AG04450 (cell line): ENCODE results near the gene CITED1. TPM values are rescaled to one million over a fixed set of nuclear protein-coding genes. Genes with fewer than 3 reads are reported as not detected.

Experiments
- CTCF ChIA-PET: fragments of 300-600, 350-600 bp; formaldehyde crosslinking; extraction: SDS; loops from one replicate; lab custom pipeline; 2022; ENCODE audit warnings: antibody characterized with exemption, inconsistent platforms; lab: Charles Lee
- POLR2A ChIA-PET: fragments of 350-600 bp; formaldehyde crosslinking; extraction: SDS; loops from one replicate; lab custom pipeline; 2021; ENCODE audit warnings: antibody characterized with exemption, inconsistent platforms; lab: Yijun Ruan, JAX
- DNase-seq: peaks from one replicate; pipeline ENCODE4 v3.0.0-alpha.2; 2011; ENCODE audit warnings: low read depth, low spot score
- H3K27ac ChIP-seq: one replicate; pipeline ENCODE4 v1.5.1; 2012; ENCODE audit warnings: low read depth, low read length, control low read depth
- H3K27me3 ChIP-seq: one replicate; pipeline ENCODE4 v1.6.0; 2012; ENCODE audit warnings: low read length; ENCODE audit not compliant: control insufficient read depth, insufficient read depth
- H3K4me3 ChIP-seq: 2 replicates; pipeline ENCODE4 v1.5.1; 2011; ENCODE audit warnings: mild to moderate bottlenecking, low read depth, low read length, control low read depth
- H3K9me3 ChIP-seq: 2 replicates; pipeline ENCODE4 v1.5.1; 2012; ENCODE audit warnings: low read length; ENCODE audit not compliant: control insufficient read depth, insufficient read depth
- polyA plus RNA-seq: library from polyadenylated mRNA; depleted of rRNA; stranded (reverse); fragments of >200 nt; gene quantifications from 2 replicates; pipeline ENCODE4 v1.2.3, GENCODE V29; 2011
- TF ChIP-seq, protein P1 (sequence below): IDR thresholded peaks from 2 replicates; pipeline ENCODE4 v1.5.1; 2011; ENCODE audit warnings: low read depth, low read length, control low read depth, inconsistent platforms

Gene CITED1
- polyA plus RNA-seq, 1 experiment = 0.12 TPM

DNA sequence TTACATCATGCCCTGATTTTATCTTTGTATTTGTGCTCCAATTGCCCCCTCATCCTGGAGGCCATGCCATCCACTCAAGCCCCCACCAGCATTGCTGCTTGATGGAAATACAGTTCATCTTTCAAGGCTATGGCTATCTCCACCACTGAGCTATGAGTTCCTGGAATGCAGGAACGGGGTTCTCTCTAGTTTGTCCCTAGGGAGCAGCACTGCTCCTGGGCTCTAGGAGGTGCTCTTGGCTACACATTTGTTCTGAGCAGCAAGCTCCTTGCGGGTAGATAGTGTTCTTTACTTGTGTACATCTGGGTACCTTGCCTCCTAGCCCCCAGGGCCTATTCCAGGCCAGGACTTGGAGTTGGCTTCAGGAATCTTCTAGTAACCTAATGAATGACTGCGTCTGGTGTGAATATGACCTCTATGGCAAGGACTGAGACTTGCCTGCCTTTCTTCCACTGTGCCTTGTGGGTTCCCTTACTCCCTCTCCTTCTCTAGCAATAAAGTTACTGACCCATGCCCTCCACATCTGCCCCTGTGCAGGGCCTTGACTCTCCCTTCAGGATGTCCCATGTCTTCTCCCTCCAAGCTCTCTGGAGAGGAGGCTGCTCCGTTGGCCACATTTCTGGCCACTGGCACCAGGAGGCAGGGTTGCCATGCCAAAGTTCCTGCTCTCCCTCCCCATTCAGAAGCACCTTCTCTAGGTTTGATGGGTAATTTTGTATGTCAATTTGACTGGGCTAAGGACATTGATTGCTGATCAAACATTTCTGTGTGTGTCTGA, 7.6 kb downstream of the CITED1 start:
- Histone ChIP-seq H3K9me3 (no peaks in the 10 kb centered on the region), H3K27ac (no peak overlapping the region), H3K27me3 (peaks cover 34% of the 10 kb centered on the region), H3K4me3 (no peak overlapping the region)
- ChIA-PET POLR2A (no interaction called here), CTCF (interaction anchor here (0.6 to 0.8 kb wide), 3 partner anchors 21 to 242 kb away, joined by 3 to 4 read pairs (median 3); partner anchors contain the start of gene RPS4X)
- TF ChIP-seq, protein P1, sequence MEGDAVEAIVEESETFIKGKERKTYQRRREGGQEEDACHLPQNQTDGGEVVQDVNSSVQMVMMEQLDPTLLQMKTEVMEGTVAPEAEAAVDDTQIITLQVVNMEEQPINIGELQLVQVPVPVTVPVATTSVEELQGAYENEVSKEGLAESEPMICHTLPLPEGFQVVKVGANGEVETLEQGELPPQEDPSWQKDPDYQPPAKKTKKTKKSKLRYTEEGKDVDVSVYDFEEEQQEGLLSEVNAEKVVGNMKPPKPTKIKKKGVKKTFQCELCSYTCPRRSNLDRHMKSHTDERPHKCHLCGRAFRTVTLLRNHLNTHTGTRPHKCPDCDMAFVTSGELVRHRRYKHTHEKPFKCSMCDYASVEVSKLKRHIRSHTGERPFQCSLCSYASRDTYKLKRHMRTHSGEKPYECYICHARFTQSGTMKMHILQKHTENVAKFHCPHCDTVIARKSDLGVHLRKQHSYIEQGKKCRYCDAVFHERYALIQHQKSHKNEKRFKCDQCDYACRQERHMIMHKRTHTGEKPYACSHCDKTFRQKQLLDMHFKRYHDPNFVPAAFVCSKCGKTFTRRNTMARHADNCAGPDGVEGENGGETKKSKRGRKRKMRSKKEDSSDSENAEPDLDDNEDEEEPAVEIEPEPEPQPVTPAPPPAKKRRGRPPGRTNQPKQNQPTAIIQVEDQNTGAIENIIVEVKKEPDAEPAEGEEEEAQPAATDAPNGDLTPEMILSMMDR = peak; percentile 31
- no peak for DNase-seq

DNA sequence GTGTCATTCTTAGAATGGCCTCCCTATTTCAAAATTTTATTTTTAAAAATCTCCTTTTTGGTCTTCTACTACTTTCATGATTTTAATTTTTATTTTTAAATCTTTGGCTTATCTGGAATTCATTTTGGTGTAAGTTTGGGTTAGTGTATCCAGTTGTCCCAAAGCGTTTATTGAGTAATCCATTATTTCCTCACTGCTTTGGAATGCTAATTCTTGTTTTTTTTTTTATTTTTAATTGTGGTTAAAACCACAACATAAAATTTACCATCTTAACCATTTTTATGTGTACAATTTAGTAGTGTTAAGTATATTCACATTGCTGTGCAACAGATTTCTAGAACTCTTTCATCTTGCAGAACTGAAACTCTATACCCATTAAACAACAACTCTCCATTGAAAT, 8.7 kb downstream of the CITED1 start:
- CTCF ChIA-PET = no interaction called here
- Histone ChIP-seq H3K27ac (no peak overlapping the region), H3K27me3 (peaks cover 24% of the 10 kb centered on the region), H3K4me3 (no peak overlapping the region), H3K9me3 (no peaks in the 10 kb centered on the region)
- DNase-seq = no peak
- TF ChIP-seq, protein P1 = no peak
- POLR2A ChIA-PET = no interaction called here

DNA sequence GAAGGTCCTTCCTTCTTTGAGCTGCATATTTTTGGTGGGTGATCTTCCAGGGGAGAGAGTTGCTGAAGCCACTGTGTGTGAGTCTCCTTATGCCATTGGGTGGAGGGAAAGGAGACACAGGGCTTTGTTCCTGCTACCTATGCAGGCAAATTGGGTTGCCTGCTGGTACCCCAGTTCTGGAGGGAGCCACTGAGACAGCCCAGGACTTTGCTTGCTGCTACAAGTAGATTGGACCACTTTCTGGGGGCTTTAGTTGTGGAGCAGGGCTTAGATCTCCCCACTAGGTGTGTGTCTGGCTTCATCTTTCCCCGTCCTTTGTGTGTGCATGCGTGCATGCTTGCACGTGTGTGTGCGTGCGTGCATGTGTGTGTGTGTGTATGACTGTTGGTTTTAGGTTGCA, 10.0 kb downstream of the CITED1 start:
- DNase-seq = no peak
- ChIA-PET POLR2A (interaction anchor here (0.5 kb wide), 1 partner anchor 11 kb away, joined by 3 read pairs; no protein-coding TSS in a partner anchor), CTCF (interaction anchor here (1.2 to 1.6 kb wide), 2 partner anchors 12 to 19 kb away, joined by 3 to 9 read pairs; partner anchors contain the start of gene RPS4X)
- H3K27ac ChIP-seq = no peak overlapping the region
- no peaks in the 10 kb centered on the region for H3K9me3 ChIP-seq
- peaks cover 18% of the 10 kb centered on the region for H3K27me3 ChIP-seq
- TF ChIP-seq, protein P1 = no peak
- no peak overlapping the region for H3K4me3 ChIP-seq

DNA sequence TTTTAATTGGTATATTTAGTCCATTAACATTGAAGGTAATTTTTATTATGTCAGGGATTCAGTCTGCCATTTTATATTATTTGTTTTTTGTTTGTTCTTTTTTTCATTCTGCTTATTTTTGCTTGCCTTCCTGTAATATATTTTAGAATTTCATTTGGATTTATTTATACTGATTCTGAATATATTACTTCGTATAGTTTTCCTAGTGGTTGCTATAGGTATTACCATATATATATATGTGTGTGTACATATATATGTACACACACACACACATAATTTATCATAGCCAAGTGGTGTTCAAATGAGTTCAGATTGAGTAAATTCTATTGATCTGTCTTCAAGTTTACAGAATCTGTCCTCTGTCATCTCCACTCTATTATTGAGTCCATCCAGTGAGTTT, 11.2 kb downstream of the CITED1 start:
- TF ChIP-seq, protein P1 = no peak
- no peak for DNase-seq
- ChIA-PET POLR2A (no interaction called here), CTCF (interaction anchor here (0.7 to 1.6 kb wide), 2 partner anchors 17 to 174 kb away, joined by 3 to 9 read pairs; partner anchors contain the start of gene RPS4X)
- Histone ChIP-seq H3K9me3 (no peaks in the 10 kb centered on the region), H3K27ac (no peak overlapping the region), H3K4me3 (no peak overlapping the region), H3K27me3 (peaks cover 15% of the 10 kb centered on the region)

DNA sequence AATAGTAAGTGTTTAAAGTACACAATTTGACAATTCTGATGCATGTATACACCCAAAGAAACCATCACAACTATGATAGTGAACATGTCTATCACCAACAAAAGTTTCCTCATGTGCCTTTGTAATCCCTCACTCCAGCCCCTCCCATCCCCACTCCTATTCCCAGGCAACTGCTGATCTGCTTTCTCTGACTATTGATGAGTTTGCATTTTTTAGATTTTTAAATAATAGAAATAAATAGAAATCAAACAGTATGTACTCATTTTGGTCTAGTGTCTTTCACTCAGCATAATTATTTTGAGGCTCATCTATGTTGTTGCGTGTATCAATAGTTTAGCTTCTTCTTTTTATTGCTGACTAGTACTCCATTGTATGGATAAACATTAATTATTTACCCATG, 23.4 kb downstream of the CITED1 start:
- no peak for DNase-seq
- no peaks in the 10 kb centered on the region for H3K27me3 ChIP-seq
- POLR2A ChIA-PET = no interaction called here

More for the DNA sequence above, 23.4 kb downstream of the CITED1 start:
- CTCF ChIA-PET = no interaction called here
- no peak overlapping the region for H3K4me3 ChIP-seq
- H3K27ac ChIP-seq = no peak overlapping the region
- TF ChIP-seq, protein P1 = no peak
- no peaks in the 10 kb centered on the region for H3K9me3 ChIP-seq
